Skeletal muscle tissue (tissue), 4 donors: ENCODE results near the gene OCA2. TPM values are rescaled to one million over a fixed set of nuclear protein-coding genes. Genes with fewer than 3 reads are reported as not detected.

Experiments
- H3K27ac ChIP-seq: one replicate; pipeline ENCODE4 v1.7.0; 2013; ENCODE audit warnings: mild to moderate bottlenecking, low read depth, low read length, inconsistent platforms
- H3K27me3 ChIP-seq, 3 donors: one replicate each; pipeline ENCODE4 v1.7.0; 2013; ENCODE audit warnings: low read length in 3 of 3; ENCODE audit not compliant: control insufficient read depth in 3 of 3, insufficient read depth in 3 of 3
- H3K36me3 ChIP-seq, 3 donors: one replicate each; pipeline ENCODE4 v1.7.0; 2013; ENCODE audit warnings: low read length in 3 of 3; ENCODE audit not compliant: control insufficient read depth in 3 of 3, insufficient read depth in 3 of 3
- H3K4me1 ChIP-seq, 3 donors: one replicate each; pipeline ENCODE4 v1.7.0; 2013; ENCODE audit warnings: low read length in 3 of 3, mild to moderate bottlenecking in 3 of 3; ENCODE audit not compliant: control insufficient read depth in 3 of 3, insufficient read depth in 3 of 3
- H3K4me3 ChIP-seq, 3 donors: one replicate each; pipeline ENCODE4 v1.7.0; 2013; ENCODE audit warnings: low read length in 3 of 3
- H3K9ac ChIP-seq, 3 donors: one replicate each; pipeline ENCODE4 v1.7.0; 2013; ENCODE audit warnings: low read length in 3 of 3, mild to moderate bottlenecking in 3 of 3, moderate library complexity in 2 of 3, low read depth in 1 of 3
- H3K9me3 ChIP-seq, 3 donors: one replicate each; pipeline ENCODE4 v1.7.0; 2013; ENCODE audit warnings: low read length in 3 of 3; ENCODE audit not compliant: control insufficient read depth in 3 of 3
- total RNA-seq: library from RNA; depleted of rRNA; stranded (reverse); fragments of >200 nt; gene quantifications from one replicate; pipeline ENCODE4 v1.2.3, GENCODE V29; 2014
- donor health status: Osteomylitis.

The OCA2 gene
- total RNA-seq, 1 donor from 2014 or later = 5.7 TPM

DNA sequence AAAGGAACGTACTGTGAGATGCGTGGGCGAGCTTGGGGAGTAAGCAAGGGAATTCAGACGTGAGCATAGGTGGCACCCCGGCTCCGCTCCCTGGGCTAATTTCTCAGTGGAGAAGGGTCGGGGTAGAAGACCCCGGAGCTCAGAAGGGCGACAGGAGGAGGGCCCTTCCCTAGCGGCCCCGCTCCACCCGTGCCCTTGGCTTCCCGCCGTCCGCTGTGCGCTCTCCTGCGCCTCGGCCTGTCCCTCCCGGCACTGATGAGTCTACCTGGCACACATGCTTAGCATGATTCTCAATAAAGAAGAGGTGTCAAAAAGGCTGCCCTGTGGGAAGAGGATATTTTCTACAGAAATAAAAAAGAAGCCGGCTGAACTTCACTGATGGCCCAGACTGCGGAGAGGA is 292.7 kb downstream of the OCA2 start:
- no peaks in the 10 kb centered on the region for H3K36me3 ChIP-seq

DNA sequence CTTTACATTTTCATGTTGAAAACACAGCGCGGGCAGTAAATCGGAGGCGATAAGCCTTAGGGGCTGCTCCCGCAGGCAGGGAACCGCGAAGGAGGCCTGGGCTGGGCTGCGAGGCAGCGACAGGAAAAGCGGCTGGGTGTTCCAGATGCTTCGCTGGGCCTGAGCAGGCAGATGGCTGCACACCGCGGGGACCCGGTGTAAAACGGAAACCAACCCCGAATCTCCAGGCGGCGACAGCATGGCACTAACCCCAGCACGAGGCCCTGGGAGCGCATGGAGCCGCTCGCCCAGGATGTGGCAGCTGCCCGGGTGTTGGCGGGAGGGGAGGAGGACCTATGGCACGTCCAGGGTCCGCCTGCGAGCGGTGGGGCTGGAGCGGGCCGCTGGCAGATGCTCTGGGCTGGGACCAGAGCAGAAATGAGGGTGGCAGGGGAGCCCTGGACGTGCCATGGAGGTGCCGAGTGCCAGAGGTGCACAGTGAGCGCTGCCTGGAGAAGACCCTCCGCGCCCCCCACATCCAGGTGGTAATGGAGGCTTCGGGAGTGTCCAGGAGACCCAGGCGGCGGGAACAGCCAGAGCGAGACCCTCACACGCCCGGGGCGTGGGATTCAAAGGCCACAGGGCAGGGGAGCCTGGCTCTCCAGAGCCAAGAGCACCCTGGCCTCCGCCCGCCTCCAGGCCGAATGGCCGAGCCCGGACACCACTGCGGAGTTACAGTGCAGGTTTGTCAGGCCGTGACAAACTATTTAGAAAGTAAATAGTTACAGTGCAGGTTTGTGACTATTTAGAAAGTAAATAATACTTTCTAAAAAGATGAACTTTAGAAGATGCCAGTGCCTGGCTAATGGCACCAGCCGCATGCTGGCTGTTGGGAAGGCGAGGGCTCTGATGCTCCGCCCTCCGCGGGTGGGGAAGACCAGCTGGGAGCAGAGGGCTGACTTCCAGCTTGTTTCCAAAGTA is 293.6 kb downstream of the OCA2 start:
- no peaks in the 10 kb centered on the region for H3K9me3 ChIP-seq

More for the DNA sequence above, 292.7 kb downstream of the OCA2 start:
- Histone ChIP-seq H3K27ac (no peak overlapping the region), H3K9ac (no peak overlapping the region), H3K4me1 (no peaks in the 10 kb centered on the region), H3K27me3 (peaks cover 0 to 2% (median 0%) of the 10 kb centered on the region in 3 donors), H3K4me3 (no peak overlapping the region), H3K9me3 (no peaks in the 10 kb centered on the region)

DNA sequence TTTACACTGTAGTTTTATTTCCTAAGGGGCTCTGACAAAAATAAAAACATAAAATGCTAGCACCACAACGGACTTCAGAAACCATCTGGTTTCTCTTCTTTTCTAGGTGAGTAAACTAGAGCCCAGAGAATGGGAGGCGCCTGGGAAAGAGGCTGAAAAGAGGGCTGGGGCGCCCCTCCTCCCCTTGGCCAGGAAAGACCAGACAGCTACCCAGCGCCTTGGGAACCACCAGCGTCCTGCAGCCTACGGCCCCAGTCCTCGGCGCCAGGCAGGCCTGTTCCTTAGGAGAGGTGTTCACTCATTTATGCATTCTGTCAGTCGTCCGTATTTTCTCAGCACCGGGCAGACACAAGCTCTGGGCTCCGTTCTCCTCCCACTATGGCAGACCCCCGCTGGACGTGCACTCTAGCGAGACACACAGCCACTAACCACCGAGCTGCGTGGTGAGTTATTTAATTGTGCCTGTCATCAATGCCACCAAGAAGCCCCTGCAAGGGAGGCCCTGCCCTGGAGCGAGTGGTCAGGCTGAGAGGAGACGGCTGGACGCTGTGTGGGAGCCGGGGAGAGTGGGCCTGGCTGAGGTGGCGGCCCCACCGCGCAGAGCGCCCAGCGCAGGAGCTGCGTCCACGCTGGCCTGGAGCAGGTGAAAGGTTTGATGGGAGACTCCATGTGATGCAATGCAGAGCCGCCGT is 294.4 kb downstream of the OCA2 start:
- Histone ChIP-seq H3K4me3 (no peak overlapping the region), H3K4me1 (no peaks in the 10 kb centered on the region), H3K27ac (no peak overlapping the region), H3K9ac (no peak overlapping the region), H3K9me3 (no peaks in the 10 kb centered on the region), H3K27me3 (peaks cover 0 to 2% (median 0%) of the 10 kb centered on the region in 3 donors), H3K36me3 (no peaks in the 10 kb centered on the region)

More for the DNA sequence above, 293.6 kb downstream of the OCA2 start:
- H3K27ac ChIP-seq = no peak overlapping the region
- H3K36me3 ChIP-seq = no peaks in the 10 kb centered on the region
- no peaks in the 10 kb centered on the region for H3K4me1 ChIP-seq
- H3K9ac ChIP-seq = no peak overlapping the region
- no peak overlapping the region for H3K4me3 ChIP-seq
- H3K27me3 ChIP-seq = peaks cover 0 to 2% (median 0%) of the 10 kb centered on the region in 3 donors

DNA sequence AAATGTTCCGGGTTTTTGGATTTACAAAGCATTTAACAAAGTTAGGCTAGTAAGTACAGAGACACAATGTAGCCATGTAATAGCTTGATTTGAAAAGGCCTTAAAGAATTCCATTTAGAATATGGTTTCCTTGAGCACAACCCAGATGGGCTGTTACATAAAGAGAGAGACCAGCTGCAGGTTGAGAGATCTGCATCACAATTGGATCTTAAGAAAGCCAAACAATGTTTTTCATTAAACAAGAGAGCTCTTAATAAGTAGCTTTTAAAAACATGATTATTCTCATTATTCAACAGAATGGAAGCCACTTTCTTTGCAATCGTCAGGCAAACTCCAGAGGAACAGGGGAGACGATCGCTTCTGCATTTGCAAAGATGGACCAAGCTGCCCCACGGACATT is 300.3 kb downstream of the OCA2 start:
- H3K9ac ChIP-seq = no peak overlapping the region
- no peak overlapping the region for H3K27ac ChIP-seq
- H3K36me3 ChIP-seq = no peaks in the 10 kb centered on the region
- H3K4me3 ChIP-seq = no peak overlapping the region
- H3K27me3 ChIP-seq = no peaks in the 10 kb centered on the region
- no peaks in the 10 kb centered on the region for H3K4me1 ChIP-seq
- no peaks in the 10 kb centered on the region for H3K9me3 ChIP-seq

DNA sequence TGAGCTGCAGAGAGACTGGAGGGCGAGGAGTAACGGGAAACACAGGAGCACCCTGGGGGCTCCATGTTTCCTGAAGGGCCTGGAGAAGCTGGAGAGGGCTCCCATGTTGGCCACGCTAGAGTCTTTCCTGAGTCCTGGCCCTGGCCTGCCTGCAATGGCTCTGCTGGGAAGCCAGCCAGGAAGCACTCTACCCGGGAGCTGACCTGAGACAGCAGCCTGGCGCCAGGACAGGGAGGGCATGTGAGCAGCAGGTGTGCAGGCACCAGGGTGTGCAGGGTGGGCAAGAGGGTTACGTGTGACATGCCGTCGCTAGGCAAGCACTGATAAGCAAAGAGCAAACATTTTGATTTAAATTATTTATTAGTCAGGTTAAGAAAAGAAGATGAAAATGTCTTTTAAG is 301.4 kb downstream of the OCA2 start:
- Histone ChIP-seq H3K36me3 (no peaks in the 10 kb centered on the region), H3K4me1 (no peaks in the 10 kb centered on the region), H3K4me3 (no peak overlapping the region), H3K27me3 (peaks cover 0 to 1% (median 0%) of the 10 kb centered on the region in 3 donors), H3K9ac (no peak overlapping the region), H3K9me3 (no peaks in the 10 kb centered on the region), H3K27ac (no peak overlapping the region)

DNA sequence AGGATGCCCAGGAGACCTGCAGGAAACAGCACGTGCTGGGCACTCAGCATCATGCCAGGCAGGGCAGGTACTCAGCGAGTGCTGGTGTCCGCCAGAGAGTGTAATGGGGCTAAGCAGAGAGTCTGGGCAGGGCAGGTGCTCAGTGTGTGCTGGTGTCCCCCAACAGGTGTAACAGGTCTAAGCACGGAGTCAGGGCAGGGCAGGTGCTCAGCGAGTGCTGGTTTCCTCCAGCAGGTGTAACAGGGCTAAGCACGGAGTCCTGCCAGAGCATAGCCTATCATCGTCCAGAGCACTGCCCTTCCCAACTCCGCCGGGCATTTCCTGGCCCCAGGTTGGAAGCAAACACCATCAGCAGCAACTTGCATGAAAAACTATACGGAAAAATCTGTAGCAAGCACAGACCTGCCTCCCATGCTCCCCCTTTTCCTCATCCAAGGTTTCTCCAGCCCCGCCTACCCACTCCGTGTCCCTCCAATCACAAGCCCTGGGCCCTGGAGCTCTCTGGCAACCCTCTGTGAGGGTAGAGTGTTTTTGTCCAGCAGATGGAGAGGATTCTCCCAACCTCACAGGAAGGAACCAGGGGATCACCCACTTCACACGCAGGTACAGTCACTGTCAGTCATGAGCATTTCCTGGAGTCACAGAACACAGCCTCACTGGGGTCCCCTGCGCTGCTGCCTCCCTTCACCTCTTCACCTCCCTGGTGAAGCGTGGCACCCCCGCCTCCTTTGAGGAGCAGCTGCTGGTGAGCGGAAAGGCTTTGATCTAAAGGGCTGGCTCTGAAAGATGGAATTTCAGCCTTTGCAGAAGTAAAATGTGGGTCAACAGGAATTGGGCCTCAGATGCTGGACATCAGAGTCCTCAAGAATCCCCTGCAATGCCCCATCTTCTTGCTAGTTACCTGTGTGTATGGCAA is 302.5 kb downstream of the OCA2 start:
- H3K4me3 ChIP-seq = no peak overlapping the region
- no peak overlapping the region for H3K27ac ChIP-seq
- no peaks in the 10 kb centered on the region for H3K4me1 ChIP-seq
- no peaks in the 10 kb centered on the region for H3K36me3 ChIP-seq
- peaks cover 0 to 4% (median 0%) of the 10 kb centered on the region in 3 donors for H3K27me3 ChIP-seq
- no peak overlapping the region for H3K9ac ChIP-seq
- no peaks in the 10 kb centered on the region for H3K9me3 ChIP-seq

DNA sequence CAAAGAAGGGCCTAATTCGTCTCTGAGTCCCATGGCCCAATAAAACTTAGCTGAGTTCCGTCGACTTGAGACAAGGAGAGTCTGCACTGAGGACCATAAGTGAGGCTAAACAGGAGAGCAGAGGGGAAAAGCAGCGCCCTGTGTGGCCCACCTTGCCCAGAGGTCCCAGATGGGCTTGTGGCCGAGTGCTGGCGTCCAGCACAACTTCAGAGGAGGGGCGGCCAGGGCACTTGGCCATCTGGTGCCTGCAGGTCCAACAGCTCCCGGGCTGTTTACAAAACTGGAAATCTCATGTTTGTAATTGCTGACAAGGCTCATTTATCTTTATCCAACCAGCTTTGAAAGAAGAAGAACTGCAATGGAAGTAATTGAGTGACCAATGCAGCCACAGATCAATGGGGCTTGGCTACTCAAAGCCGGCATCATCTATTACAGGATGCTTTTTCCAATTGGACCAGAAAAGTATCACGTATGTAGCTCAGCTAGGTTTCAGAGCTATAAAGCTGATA is 306.3 kb downstream of the OCA2 start:
- no peaks in the 10 kb centered on the region for H3K36me3 ChIP-seq
- H3K27ac ChIP-seq = no peak overlapping the region
- H3K4me3 ChIP-seq = no peak overlapping the region
- H3K4me1 ChIP-seq = no peaks in the 10 kb centered on the region
- H3K27me3 ChIP-seq = peaks cover 0 to 4% (median 0%) of the 10 kb centered on the region in 3 donors
- no peak overlapping the region for H3K9ac ChIP-seq
- H3K9me3 ChIP-seq = peaks cover 0 to 2% (median 0%) of the 10 kb centered on the region in 3 donors

DNA sequence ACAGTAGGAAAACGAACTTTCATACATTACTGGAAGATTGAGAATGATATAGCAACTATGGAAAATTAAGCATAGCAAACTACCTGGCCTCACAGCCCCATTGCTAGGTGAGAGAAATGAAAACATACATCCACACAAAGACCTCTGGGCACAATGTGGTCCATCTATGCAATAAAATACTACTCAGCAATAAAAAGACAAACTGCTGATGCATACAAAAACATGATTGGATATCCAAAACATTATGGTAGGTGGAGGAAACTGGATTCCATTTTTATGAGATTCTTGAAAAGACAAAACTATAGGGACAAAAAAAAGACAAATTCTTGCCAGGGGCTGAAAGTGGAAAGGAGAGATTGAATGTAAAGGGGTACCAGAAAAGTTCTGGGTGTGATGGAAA is 308.8 kb downstream of the OCA2 start:
- H3K27me3 ChIP-seq = peaks cover 0 to 4% (median 0%) of the 10 kb centered on the region in 3 donors
- no peak overlapping the region for H3K27ac ChIP-seq
- H3K4me3 ChIP-seq = no peak overlapping the region
- H3K4me1 ChIP-seq = no peaks in the 10 kb centered on the region
- peaks cover 0 to 2% (median 0%) of the 10 kb centered on the region in 3 donors for H3K9me3 ChIP-seq
- no peak overlapping the region for H3K9ac ChIP-seq
- H3K36me3 ChIP-seq = no peaks in the 10 kb centered on the region

DNA sequence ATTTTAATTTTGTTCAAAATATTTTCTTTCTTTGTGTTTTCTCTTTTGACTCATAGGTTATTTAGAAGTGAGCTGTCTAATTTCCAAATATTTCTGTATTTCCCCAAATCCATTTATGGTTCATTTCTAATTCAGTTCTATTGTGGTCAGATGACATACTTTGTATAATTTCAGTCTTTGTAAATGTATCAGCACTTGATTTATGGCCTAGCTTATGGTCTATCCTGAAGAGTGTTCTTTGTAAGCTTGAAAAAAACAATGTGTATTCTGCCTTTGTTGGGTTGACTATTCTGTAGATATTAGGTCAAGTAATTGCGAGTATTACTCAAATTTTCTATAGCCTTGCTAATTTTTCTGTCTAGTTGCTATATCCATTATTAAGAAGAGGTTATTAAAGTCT is 311.2 kb downstream of the OCA2 start:
- Histone ChIP-seq H3K9me3 (peaks cover 0 to 2% (median 0%) of the 10 kb centered on the region in 3 donors), H3K36me3 (no peaks in the 10 kb centered on the region), H3K4me1 (no peaks in the 10 kb centered on the region), H3K4me3 (no peak overlapping the region), H3K27me3 (peaks cover 0 to 4% (median 0%) of the 10 kb centered on the region in 3 donors), H3K9ac (no peak overlapping the region), H3K27ac (no peak overlapping the region)
